ENCODE measurements around the gene PIP4K2C. TPM values are rescaled to one million over a fixed set of nuclear protein-coding genes. Genes with fewer than 3 reads are reported as not detected.

The PIP4K2C gene
- total and polyA plus RNA-seq, 10 of the 15 experiments (the other 5 are each of a cell fraction or from before 2014, with no cell fraction given): 4.8 to 25.1 (median 14.9) TPM

GRCh38 chr12:57623385-57623784, 32.4 kb downstream of the PIP4K2C start (continued):
- TF ChIP-seq ZNF592 (IDR thresholded peaks at IDR 0.05) (no peak), IRF5 (IDR thresholded peaks at IDR 0.05; ENCODE audit: borderline replicate concordance) (no peak), RCOR1 (conservative IDR thresholded peaks at IDR 0.05; ENCODE audit: low read depth, low read length) (no peak), ZNF384 (IDR thresholded peaks at IDR 0.05; ENCODE audit: borderline replicate concordance, low read depth, low read length) (no peak), PBX3 (IDR thresholded peaks at IDR 0.05; ENCODE audit: insufficient replicate concordance, low read depth, low read length) (no peak), NR2C2 (IDR thresholded peaks at IDR 0.05; ENCODE audit: borderline replicate concordance, control insufficient read depth, insufficient read length, low read depth) (no peak), ZBTB33 (IDR thresholded peaks at IDR 0.05) (no peak), CHD1 (IDR thresholded peaks at IDR 0.05; ENCODE audit: low read depth, low read length) (no peak)
